GM10266 (cell line): ENCODE data around the gene HCK.
A peak's percentile ranks its signal among the peaks of the same experiment; 100 is the strongest.

Experiments
- DNase-seq: peaks from one replicate; pipeline ENCODE4 v3.0.0; 2012; ENCODE audit errors: extremely low spot score
- TF ChIP-seq, protein P1 (sequence below): IDR thresholded peaks from 2 replicates; pipeline ENCODE4 v1.5.1; 2012; ENCODE audit warnings: mild to moderate bottlenecking, low read depth; ENCODE audit not compliant: control insufficient read depth, insufficient read depth; ENCODE audit errors: missing control alignments

Gene HCK

DNA sequence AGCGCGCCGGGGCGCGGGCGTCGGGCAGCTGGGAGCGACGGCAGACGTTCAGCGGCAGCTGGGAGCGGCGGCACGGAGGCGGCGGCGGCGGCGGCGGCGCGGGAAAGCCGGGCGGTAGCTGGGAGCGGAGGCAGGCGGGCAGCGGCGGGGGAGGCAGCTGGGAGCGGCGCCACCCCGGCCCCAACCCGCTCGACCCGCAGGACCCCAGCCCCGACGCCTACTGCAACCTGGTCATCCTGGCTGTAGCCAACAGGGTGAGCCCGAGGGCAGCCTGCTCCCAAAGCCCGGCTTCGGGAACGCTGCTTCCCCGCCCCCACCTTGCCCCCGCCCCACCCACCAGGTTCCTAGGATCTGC lies 32.9 kb upstream of the HCK start:
- TF ChIP-seq, protein P1, sequence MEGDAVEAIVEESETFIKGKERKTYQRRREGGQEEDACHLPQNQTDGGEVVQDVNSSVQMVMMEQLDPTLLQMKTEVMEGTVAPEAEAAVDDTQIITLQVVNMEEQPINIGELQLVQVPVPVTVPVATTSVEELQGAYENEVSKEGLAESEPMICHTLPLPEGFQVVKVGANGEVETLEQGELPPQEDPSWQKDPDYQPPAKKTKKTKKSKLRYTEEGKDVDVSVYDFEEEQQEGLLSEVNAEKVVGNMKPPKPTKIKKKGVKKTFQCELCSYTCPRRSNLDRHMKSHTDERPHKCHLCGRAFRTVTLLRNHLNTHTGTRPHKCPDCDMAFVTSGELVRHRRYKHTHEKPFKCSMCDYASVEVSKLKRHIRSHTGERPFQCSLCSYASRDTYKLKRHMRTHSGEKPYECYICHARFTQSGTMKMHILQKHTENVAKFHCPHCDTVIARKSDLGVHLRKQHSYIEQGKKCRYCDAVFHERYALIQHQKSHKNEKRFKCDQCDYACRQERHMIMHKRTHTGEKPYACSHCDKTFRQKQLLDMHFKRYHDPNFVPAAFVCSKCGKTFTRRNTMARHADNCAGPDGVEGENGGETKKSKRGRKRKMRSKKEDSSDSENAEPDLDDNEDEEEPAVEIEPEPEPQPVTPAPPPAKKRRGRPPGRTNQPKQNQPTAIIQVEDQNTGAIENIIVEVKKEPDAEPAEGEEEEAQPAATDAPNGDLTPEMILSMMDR = peak; percentile 15
- DNase-seq = peak; percentile 53

DNA sequence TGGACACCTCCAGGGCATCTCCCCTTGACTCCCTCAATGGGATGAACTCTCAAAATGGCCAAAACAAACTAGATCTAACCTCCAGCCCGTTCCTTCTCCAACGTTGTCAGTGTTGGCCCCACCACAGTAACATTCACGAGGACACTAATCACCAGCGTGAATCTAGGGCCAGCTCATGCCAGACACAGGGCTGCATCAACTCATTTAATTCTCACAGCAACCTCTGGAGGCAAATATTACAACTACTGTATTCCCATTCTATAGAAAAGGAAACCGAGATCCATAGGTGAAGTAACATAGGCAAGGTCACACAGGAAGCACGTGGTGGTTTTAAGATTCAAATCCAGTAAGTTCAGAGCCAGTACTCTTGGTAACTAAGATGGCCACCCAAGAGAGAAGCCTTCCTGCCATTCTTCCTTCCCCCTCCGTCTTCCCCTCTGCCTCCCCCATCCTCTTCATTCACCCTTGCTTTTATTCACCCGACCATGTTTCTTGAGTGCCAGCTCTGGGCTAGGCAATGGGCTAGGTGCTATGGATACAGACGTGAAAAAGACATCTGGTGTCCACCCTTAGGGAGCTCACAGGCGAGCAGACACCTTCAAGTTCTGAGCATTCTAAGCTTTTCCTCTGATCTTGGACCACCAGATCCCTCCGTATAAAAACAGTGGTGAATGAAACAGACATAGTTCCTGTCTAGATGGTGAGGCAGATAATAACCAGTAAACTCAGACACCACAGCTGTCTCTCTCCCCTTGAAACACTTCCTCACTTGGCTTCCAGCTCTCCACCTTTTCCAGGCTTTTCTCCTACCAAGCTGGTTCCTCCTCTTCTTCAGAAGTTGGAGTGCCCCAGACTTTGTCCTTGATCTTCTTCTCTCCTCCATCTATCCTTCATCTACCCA lies 32.2 kb upstream of the HCK start:
- TF ChIP-seq, protein P1 = no peak
- no peak for DNase-seq

DNA sequence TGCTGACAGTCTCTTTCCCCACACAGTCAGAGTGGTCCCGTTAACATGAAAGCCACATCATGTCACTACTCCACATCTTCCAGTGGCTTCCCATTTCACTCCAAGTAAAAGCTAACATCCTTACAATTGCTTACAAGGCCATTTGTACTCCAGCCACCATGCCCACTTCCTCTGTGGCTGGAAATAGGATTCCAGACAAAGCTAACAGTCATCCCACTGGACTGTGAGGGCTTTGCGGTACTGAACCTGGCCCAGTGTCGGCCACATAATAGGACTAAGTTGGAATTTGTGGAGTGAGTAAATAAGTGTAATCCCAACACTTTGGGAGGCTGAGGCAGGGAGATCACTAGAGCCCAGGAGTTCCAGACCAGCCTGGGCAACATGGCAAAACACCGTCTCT lies 31.0 kb upstream of the HCK start:
- no peak for DNase-seq
- TF ChIP-seq, protein P1 = no peak

DNA sequence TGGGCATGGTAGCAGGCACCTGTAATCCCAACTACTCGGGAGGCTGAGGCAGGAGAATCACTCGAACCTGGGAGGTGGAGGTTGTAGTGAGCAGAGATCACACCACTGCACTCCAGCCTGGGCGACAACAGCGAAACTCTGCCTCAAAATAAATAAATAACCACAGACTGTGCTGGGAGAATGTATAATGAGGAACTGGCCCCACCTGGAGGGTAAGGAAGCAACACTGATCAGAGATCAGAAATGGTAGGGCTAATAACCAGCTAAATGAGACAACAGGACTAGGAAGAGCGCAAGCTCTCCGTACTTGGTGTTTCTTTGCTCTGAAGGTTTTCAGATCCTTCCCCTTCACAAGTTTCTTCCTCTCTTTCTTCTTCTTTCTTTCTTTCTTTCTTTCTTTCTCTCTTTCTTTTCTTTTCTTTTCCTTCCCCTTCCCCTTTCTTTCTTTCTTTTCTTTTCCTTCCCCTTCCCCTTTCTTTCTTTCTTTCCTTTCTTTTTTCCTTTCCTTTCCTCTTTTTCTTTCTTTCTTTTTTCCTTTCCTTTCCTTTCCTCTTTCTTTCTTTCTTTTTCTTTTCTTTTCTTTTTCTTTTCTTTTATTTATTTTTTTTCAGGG lies 27.3 kb upstream of the HCK start:
- TF ChIP-seq, protein P1 = peak; percentile 16
- no peak for DNase-seq

DNA sequence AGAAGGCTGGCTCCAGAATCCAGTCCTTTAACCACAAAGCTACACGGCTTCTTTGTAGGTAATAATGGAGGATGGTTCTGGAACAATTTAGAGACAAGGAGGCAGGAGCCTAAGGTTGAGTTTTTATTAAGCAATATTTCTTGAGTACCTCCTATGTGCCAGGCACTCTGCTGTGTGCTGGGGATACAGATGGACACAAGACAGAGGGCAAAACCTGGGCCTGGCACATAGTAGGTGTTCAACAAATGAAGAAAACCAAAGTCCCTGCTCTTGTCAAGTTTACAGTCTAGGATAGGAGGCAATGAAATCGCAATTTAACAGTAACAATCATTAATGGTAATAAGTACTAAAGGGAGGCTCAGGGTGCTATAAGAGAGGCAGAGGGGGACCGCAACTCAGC lies 24.4 kb upstream of the HCK start:
- TF ChIP-seq, protein P1 = no peak
- no peak for DNase-seq

DNA sequence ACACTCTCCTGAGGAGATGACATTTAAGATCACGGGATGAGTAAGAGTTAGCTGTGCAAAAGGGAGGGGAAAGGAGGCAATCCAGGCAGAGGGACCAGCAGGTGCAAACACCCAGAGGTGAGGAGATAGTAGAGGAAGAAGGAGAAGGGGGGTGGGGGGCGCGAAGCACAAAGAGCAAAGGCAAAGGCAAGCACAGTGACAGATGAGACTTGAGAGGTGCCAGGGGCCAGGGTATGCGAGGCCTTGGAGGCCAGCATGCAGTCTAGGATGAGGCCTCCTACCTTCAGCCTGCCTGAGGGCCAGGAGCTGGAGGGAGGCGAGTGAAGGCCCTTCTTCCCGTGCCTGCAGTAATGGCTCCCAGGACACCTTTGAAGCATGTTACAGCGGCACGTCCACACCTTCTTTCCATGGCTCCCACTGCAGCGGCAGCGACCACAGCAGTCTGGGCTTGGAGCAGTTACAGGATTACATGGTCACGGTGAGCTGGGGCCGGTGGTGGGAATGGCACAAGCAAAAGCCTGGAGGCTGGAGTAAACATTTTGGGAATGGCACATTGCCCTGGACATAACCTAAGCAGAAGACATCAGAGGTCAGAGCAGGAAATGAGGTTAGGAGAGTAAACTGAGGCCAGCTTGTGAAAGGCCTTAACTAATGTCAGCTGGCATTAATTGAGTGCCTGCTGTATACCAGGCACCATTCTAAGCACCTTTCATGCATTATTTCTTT lies 23.2 kb upstream of the HCK start:
- TF ChIP-seq, protein P1 = no peak

More for the DNA sequence above, 23.2 kb upstream of the HCK start:
- no peak for DNase-seq
